Measurements from ENCODE around the gene KRT77. TPM values are rescaled to one million over a fixed set of nuclear protein-coding genes. Genes with fewer than 3 reads are reported as not detected.

The KRT77 gene
- total and polyA plus RNA-seq, 2 donors (not counting 1 experiment from before 2014, with no cell fraction given): not detected

DNA sequence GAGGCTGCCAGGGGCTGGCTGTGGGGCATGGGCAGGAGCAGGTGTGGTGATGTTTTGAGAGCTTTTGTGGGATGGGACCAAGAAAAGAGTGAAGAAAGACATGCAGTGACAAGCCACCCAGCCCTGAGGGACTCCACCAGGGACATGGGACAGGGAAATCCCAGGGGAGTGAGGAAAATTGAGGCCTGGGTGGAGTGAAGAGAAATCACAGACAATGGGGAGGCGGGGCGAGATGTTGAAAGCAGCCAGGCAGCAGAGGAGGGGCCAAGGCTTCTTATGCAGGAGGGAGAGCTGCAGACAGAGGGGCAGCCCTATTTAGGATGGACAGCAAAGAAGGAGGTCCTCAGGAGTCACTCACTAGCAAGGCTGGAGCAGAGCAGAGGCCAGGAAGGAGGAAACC is 18.9 kb downstream of the KRT77 start:
- DNase-seq (ENCODE audit: low read depth in 2 of 2): no peak
- H3K4me1 ChIP-seq (ENCODE audit: control insufficient read depth, extremely low read depth, insufficient read depth, low read length): no peaks in the 10 kb centered on the region
- H3K9me3 ChIP-seq (ENCODE audit: control insufficient read depth, insufficient read depth, low read depth, low read length): no peaks in the 10 kb centered on the region
- no peak overlapping the region for H2AFZ ChIP-seq (ENCODE audit: low read length)
- no peak for TF ChIP-seq EZH2 (IDR thresholded peaks at IDR 0.05; ENCODE audit: low read length, missing control alignments)
- TF ChIP-seq, protein P1, sequence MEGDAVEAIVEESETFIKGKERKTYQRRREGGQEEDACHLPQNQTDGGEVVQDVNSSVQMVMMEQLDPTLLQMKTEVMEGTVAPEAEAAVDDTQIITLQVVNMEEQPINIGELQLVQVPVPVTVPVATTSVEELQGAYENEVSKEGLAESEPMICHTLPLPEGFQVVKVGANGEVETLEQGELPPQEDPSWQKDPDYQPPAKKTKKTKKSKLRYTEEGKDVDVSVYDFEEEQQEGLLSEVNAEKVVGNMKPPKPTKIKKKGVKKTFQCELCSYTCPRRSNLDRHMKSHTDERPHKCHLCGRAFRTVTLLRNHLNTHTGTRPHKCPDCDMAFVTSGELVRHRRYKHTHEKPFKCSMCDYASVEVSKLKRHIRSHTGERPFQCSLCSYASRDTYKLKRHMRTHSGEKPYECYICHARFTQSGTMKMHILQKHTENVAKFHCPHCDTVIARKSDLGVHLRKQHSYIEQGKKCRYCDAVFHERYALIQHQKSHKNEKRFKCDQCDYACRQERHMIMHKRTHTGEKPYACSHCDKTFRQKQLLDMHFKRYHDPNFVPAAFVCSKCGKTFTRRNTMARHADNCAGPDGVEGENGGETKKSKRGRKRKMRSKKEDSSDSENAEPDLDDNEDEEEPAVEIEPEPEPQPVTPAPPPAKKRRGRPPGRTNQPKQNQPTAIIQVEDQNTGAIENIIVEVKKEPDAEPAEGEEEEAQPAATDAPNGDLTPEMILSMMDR (conservative IDR thresholded peaks at IDR 0.05 in 1 of 2, IDR thresholded peaks at IDR 0.05 in 1 of 2; ENCODE audit: low read depth in 1 of 2, low read length in 2 of 2): no peak
- no peak overlapping the region for H3K27ac ChIP-seq (ENCODE audit: insufficient read depth, low read length)
- H3K36me3 ChIP-seq (ENCODE audit: control insufficient read depth, insufficient read depth, low read length): no peaks in the 10 kb centered on the region
- no peak overlapping the region for H3K9ac ChIP-seq (ENCODE audit: insufficient read depth, low read length)
- H4K20me1 ChIP-seq (ENCODE audit: control insufficient read depth, extremely low read depth, insufficient read depth, low read length): no peaks in the 10 kb centered on the region
- no peak overlapping the region for H3K4me2 ChIP-seq (ENCODE audit: extremely low read depth, insufficient read depth, low read length)
- H3K79me2 ChIP-seq (ENCODE audit: control insufficient read depth, insufficient read depth, low read length): no peaks in the 10 kb centered on the region
- peaks cover 2% of the 10 kb centered on the region for H3K27me3 ChIP-seq (ENCODE audit: control insufficient read depth, insufficient read depth, low read length)
- no peak overlapping the region for H3K4me3 ChIP-seq (replicated peaks in 1 of 4; ENCODE audit: control extremely low read depth in 1 of 4, insufficient read depth in 1 of 4, low read depth in 3 of 4, low read length in 4 of 4)

DNA sequence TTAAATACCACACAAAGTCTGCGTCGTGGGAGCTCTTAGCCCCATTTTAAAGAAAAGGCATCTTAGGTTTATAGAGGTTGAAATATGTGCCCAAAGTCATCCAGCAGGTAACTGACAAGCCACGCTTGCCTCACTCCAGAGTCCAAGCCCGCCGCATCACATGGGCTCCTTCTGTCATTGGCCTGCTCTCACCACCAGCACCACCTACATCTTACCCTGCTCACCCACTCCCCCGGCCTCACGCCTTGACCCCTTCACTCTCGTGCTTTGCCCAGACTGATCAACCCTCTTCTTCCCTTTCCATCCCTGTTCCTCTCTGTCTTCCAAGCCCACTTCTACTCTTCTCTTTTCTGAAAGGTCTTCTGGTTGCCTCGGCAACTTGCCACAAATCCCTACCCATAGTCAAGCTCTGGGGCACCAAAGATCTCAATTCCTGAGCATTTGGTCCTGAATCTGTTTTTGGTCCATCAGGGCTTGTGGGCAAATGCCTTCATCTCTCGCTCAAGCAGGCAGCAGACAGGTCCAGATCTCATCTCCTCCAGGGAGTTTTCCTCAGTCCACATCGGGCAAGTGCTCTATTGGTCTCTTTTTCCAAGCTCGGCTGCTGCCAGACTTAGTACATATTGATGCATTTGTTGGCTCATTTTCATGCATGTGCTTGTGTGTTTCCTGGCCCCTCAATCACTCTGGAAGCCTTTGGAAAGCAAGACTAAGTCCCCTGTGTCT is 19.6 kb downstream of the KRT77 start:
- H3K9me3 ChIP-seq (ENCODE audit: control insufficient read depth, insufficient read depth, low read depth, low read length): no peaks in the 10 kb centered on the region
- no peak for DNase-seq (ENCODE audit: low read depth in 2 of 2)
- no peaks in the 10 kb centered on the region for H4K20me1 ChIP-seq (ENCODE audit: control insufficient read depth, extremely low read depth, insufficient read depth, low read length)
- TF ChIP-seq, protein P1 (conservative IDR thresholded peaks at IDR 0.05 in 1 of 2, IDR thresholded peaks at IDR 0.05 in 1 of 2; ENCODE audit: low read depth in 1 of 2, low read length in 2 of 2): no peak
- no peak for TF ChIP-seq EZH2 (IDR thresholded peaks at IDR 0.05; ENCODE audit: low read length, missing control alignments)
- no peak overlapping the region for H3K4me2 ChIP-seq (ENCODE audit: extremely low read depth, insufficient read depth, low read length)
- no peak overlapping the region for H3K4me3 ChIP-seq (replicated peaks in 1 of 4; ENCODE audit: control extremely low read depth in 1 of 4, insufficient read depth in 1 of 4, low read depth in 3 of 4, low read length in 4 of 4)
- no peak overlapping the region for H3K27ac ChIP-seq (ENCODE audit: insufficient read depth, low read length)
- H3K4me1 ChIP-seq (ENCODE audit: control insufficient read depth, extremely low read depth, insufficient read depth, low read length): no peaks in the 10 kb centered on the region
- peaks cover 2% of the 10 kb centered on the region for H3K27me3 ChIP-seq (ENCODE audit: control insufficient read depth, insufficient read depth, low read length)
- no peaks in the 10 kb centered on the region for H3K36me3 ChIP-seq (ENCODE audit: control insufficient read depth, insufficient read depth, low read length)
- H3K79me2 ChIP-seq (ENCODE audit: control insufficient read depth, insufficient read depth, low read length): no peaks in the 10 kb centered on the region
- no peak overlapping the region for H3K9ac ChIP-seq (ENCODE audit: insufficient read depth, low read length)
- no peak overlapping the region for H2AFZ ChIP-seq (ENCODE audit: low read length)

DNA sequence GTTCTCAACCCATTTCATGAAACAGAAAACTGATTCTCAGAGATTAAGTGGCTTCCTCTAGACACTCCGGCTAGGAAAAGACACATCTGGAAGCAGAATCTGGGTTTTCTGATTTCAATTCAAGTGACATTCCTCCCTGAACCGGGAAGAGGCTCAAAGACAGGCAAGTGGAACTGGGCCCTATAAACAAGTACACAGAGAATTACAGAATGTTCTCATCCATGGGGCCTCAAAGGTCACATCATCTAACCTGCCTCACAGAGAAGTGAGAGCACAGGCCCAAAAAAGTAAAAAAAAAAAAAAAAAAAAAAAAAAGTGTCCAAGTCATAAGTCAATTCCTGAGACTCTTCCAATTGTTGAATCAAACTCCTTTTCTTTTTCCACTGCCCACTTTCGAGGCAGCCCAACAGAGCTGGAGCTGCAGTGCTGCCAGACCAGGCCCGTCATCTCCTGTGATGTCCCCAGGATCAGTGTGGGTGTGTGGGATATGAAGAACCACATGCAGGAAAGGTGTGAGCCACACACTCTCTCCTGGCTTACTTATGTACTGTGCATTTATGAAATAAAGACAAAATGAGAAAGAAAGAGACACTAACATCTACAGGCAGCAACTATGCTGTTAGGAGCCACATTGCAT is 20.3 kb downstream of the KRT77 start:
- H3K4me1 ChIP-seq (ENCODE audit: control insufficient read depth, extremely low read depth, insufficient read depth, low read length): no peaks in the 10 kb centered on the region
- H3K79me2 ChIP-seq (ENCODE audit: control insufficient read depth, insufficient read depth, low read length): no peaks in the 10 kb centered on the region
- no peaks in the 10 kb centered on the region for H3K9me3 ChIP-seq (ENCODE audit: control insufficient read depth, insufficient read depth, low read depth, low read length)
- no peak overlapping the region for H3K4me3 ChIP-seq (replicated peaks in 1 of 4; ENCODE audit: control extremely low read depth in 1 of 4, insufficient read depth in 1 of 4, low read depth in 3 of 4, low read length in 4 of 4)
- H3K4me2 ChIP-seq (ENCODE audit: extremely low read depth, insufficient read depth, low read length): no peak overlapping the region
- H3K27ac ChIP-seq (ENCODE audit: insufficient read depth, low read length): no peak overlapping the region
- no peak overlapping the region for H2AFZ ChIP-seq (ENCODE audit: low read length)
- H3K9ac ChIP-seq (ENCODE audit: insufficient read depth, low read length): no peak overlapping the region
- DNase-seq (ENCODE audit: low read depth in 2 of 2): no peak
- H3K27me3 ChIP-seq (ENCODE audit: control insufficient read depth, insufficient read depth, low read length): peaks cover 2% of the 10 kb centered on the region
- TF ChIP-seq EZH2 (IDR thresholded peaks at IDR 0.05; ENCODE audit: low read length, missing control alignments): no peak
- TF ChIP-seq, protein P1 (conservative IDR thresholded peaks at IDR 0.05 in 1 of 2, IDR thresholded peaks at IDR 0.05 in 1 of 2; ENCODE audit: low read depth in 1 of 2, low read length in 2 of 2): no peak
- H4K20me1 ChIP-seq (ENCODE audit: control insufficient read depth, extremely low read depth, insufficient read depth, low read length): no peaks in the 10 kb centered on the region
- no peaks in the 10 kb centered on the region for H3K36me3 ChIP-seq (ENCODE audit: control insufficient read depth, insufficient read depth, low read length)
